OCI-LY7 (cell line): Measurements from ENCODE around the gene MRPL12.

ENCODE experiments used
- CTCF ChIP-seq: fragments of 200-600 bp; sonication (generic); conservative IDR thresholded peaks from 2 replicates; pipeline ENCODE4 v1.5.1; 2014; ENCODE audit warnings: mild to moderate bottlenecking, antibody characterized with exemption, low read length, moderate library complexity, mixed read lengths
- EZH2phosphoT487 ChIP-seq: fragments of 200-600 bp; sonication (generic); IDR thresholded peaks from 2 replicates; pipeline ENCODE4 v1.6.1; 2018; ENCODE audit warnings: low read depth, borderline replicate concordance, mild to moderate bottlenecking, mixed run types, antibody characterized with exemption, low read length, moderate library complexity, mixed read lengths

DNA sequence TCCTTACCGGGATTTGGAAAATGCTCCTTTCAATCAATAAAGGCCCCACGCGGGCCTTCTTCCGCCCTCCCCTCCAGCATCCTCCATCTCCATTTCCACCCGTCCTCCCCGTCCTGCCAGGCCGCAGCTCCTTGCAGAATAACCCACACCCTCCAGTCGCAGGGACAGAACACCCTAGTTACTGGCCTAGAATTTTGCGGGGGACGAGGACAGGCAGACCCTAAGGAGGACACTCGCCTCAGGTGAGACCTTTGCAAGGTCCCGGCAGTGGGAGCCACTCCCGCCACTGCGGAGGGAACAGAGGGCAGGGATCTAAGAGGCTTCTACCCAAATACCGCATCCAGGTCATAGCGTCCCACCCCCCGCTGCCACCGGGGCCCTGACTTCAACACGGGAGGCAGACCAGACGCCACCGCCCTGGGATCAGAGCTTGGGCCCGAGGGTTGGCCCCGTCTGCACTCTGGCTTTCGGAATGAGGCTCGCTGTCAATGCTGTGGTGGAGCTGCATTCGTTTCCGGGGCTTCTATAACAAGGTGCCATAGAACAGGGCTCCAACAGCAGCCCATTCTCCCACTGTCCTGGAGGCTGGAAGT is 35.7 kb downstream of the MRPL12 start:
- TF ChIP-seq CTCF, result no peak
- no peak for TF ChIP-seq EZH2phosphoT487
